Vagina (tissue), 2 donors: ENCODE measurements around the gene NEK4.

Experiments used
- POLR2A ChIP-seq, 2 donors: fragments of 450-650 bp; IDR thresholded peaks; one replicate each; pipeline ENCODE4 v1.6.1; 2017; ENCODE audit warnings: antibody characterized with exemption in 2 of 2, mild to moderate bottlenecking in 2 of 2, moderate library complexity in 2 of 2
- TF ChIP-seq, protein P1 (sequence below), 3 experiments: fragments of 450-650 bp in 2 of 3; fragments of 200-600 bp in 1 of 3; sonication (generic) in 1 of 3; IDR thresholded peaks; one replicate each; pipeline ENCODE4 v1.5.1; 2017 to 2019; ENCODE audit warnings: antibody characterized with exemption in 3 of 3, mild to moderate bottlenecking in 2 of 3, moderate library complexity in 2 of 3

DNA sequence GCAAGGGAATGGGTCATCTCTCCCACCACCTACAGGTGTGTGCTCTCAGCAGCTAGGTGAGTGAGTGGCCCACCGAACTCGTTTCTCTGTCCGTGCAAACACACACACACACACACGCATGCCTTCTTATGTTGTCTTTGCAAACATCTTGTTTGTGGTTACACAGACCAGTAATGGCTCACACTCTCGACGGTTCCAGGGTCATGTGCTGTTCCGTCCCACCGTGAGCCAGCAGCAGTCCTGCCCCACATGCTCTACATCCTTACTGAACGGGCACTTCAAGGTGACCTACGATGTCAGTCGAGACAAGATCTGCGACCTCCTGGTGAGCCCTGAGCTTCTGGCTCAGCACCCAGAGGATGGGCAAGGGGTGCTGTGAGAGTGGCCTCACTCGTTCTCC lies 11.0 kb upstream of the NEK4 start:
- TF ChIP-seq, protein P1, sequence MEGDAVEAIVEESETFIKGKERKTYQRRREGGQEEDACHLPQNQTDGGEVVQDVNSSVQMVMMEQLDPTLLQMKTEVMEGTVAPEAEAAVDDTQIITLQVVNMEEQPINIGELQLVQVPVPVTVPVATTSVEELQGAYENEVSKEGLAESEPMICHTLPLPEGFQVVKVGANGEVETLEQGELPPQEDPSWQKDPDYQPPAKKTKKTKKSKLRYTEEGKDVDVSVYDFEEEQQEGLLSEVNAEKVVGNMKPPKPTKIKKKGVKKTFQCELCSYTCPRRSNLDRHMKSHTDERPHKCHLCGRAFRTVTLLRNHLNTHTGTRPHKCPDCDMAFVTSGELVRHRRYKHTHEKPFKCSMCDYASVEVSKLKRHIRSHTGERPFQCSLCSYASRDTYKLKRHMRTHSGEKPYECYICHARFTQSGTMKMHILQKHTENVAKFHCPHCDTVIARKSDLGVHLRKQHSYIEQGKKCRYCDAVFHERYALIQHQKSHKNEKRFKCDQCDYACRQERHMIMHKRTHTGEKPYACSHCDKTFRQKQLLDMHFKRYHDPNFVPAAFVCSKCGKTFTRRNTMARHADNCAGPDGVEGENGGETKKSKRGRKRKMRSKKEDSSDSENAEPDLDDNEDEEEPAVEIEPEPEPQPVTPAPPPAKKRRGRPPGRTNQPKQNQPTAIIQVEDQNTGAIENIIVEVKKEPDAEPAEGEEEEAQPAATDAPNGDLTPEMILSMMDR (IDR thresholded peaks at IDR 0.05), result no peak
- no peak for TF ChIP-seq POLR2A (IDR thresholded peaks at IDR 0.05)
